Breast epithelium (tissue), 4 donors: Measurements from ENCODE around the gene DNM3. TPM values are rescaled to one million over a fixed set of nuclear protein-coding genes. Genes with fewer than 3 reads are reported as not detected.

Experiments used
- DNase-seq, 2 donors: peaks; one replicate each; pipeline ENCODE4 v3.0.0-alpha.2; 2019; ENCODE audit warnings: low spot score in 2 of 2
- H3K27ac ChIP-seq, 2 donors: fragments of 200-600 bp; sonication (generic) in 1 of 2; one replicate each; pipeline ENCODE4 v1.5.1; 2016 to 2019; ENCODE audit warnings: mild to moderate bottlenecking in 1 of 2
- H3K27me3 ChIP-seq, 2 donors: fragments of 200-600 bp; sonication (generic) in 1 of 2; one replicate each; pipeline versions ENCODE4 v1.5.1 to v1.6.0; 2017 to 2019; ENCODE audit warnings: control low read depth in 1 of 2, mild to moderate bottlenecking in 1 of 2
- H3K36me3 ChIP-seq: fragments of 200-600 bp; one replicate; pipeline ENCODE4 v1.5.1; 2019
- H3K4me1 ChIP-seq, 2 donors: fragments of 200-600 bp; sonication (generic); one replicate each; pipeline ENCODE4 v1.5.1; 2016 to 2019; ENCODE audit warnings: control low read depth in 1 of 2
- H3K4me3 ChIP-seq, 3 donors: fragments of 200-600 bp; sonication (generic); 1 replicate in 2 of 3; 2 replicates in 1 of 3; pipeline ENCODE4 v1.5.1; 2016 to 2019; ENCODE audit warnings: mild to moderate bottlenecking in 3 of 3, moderate library complexity in 2 of 3
- H3K9me3 ChIP-seq, 2 donors: fragments of 200-600 bp; sonication (generic) in 1 of 2; one replicate each; pipeline ENCODE4 v1.5.1; 2016 to 2019; ENCODE audit warnings: control low read depth in 1 of 2
- POLR2A ChIP-seq: fragments of 450-650 bp; IDR thresholded peaks from one replicate; pipeline ENCODE4 v1.6.1; 2016; ENCODE audit warnings: antibody characterized with exemption, mild to moderate bottlenecking, moderate library complexity
- POLR2AphosphoS5 ChIP-seq, 3 donors: sonication (generic); formaldehyde crosslinking; IDR thresholded peaks; one replicate each; pipeline ENCODE4 v1.6.1; 2017; ENCODE audit warnings: antibody characterized with exemption in 3 of 3
- intact Hi-C: fragments of 100-400 bp; cut with DNase I; formaldehyde crosslinking; loops from one replicate; pipeline ENCODE4 v1.15.1; 2023; ENCODE audit warnings: low total_unique reads
- total RNA-seq, 3 donors: library from RNA; depleted of rRNA; stranded (reverse); fragments of >200 nt; gene quantifications; one replicate each; pipeline ENCODE4 v1.1.0, GENCODE V29; 2016
- TF ChIP-seq, protein P1 (sequence below), 3 donors: fragments of 450-650 bp; IDR thresholded peaks; one replicate each; pipeline ENCODE4 v1.5.1; 2016 to 2017; ENCODE audit warnings: antibody characterized with exemption in 3 of 3, mild to moderate bottlenecking in 3 of 3, moderate library complexity in 3 of 3

The DNM3 gene
- total RNA-seq, 3 donors from 2014 or later, result 5.1 to 7.5 (median 6.6) TPM

DNA sequence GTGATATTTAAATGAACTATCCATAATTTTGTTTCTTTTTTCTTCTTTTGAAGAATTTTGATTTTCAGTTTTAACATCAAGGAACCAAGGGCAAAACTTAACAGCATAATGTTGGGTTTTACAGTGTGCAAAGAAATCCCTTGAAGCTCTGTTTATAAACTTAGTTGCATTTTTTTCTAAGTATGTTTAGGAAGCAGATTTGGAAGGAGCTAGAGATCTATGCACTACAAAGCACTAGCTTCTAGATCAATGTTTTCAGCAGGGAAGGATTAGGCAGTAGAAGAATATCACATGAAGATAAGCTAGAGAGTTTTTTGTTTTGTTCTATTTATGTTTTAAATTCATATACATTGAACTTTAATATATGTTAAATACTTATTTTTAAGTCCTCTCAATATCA, 328.5 kb downstream of the DNM3 start:
- intact Hi-C loops, result no loop called here
- H3K9me3 ChIP-seq, result no peaks in the 10 kb centered on the region
- no peak for TF ChIP-seq POLR2A
- TF ChIP-seq POLR2AphosphoS5 (IDR thresholded peaks at IDR 0.05), result no peak
- TF ChIP-seq, protein P1, sequence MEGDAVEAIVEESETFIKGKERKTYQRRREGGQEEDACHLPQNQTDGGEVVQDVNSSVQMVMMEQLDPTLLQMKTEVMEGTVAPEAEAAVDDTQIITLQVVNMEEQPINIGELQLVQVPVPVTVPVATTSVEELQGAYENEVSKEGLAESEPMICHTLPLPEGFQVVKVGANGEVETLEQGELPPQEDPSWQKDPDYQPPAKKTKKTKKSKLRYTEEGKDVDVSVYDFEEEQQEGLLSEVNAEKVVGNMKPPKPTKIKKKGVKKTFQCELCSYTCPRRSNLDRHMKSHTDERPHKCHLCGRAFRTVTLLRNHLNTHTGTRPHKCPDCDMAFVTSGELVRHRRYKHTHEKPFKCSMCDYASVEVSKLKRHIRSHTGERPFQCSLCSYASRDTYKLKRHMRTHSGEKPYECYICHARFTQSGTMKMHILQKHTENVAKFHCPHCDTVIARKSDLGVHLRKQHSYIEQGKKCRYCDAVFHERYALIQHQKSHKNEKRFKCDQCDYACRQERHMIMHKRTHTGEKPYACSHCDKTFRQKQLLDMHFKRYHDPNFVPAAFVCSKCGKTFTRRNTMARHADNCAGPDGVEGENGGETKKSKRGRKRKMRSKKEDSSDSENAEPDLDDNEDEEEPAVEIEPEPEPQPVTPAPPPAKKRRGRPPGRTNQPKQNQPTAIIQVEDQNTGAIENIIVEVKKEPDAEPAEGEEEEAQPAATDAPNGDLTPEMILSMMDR (IDR thresholded peaks at IDR 0.05), result no peak
- H3K4me1 ChIP-seq, result no peaks in the 10 kb centered on the region
- H3K4me3 ChIP-seq, result no peak overlapping the region
- H3K27ac ChIP-seq, result no peak overlapping the region
- H3K27me3 ChIP-seq, result no peaks in the 10 kb centered on the region
- no peak for DNase-seq
- H3K36me3 ChIP-seq, result no peaks in the 10 kb centered on the region

DNA sequence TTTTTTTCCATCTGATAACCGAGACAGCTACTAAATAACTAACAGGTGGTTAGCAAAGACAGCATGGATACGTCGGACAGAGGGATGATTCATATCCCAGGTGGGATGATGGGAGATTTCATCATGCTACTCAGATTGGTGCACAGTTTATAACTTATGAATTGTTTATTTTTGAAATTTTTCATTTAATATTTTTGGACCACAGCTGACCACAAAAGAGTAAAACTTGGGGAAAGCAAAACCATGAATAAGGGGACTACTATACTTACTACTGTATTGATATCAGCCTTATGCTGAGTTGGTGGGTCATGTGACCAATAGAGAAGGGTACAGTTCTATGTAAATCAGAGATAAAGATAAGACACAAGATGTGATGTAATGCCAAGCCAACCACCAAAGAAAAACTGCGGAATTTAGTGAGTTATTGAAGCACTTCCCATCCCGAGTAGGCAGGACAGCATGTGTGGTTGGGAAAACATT, 331.1 kb downstream of the DNM3 start:
- DNase-seq, result no peak
- Histone ChIP-seq H3K4me1 (no peaks in the 10 kb centered on the region), H3K27me3 (no peaks in the 10 kb centered on the region), H3K4me3 (no peak overlapping the region), H3K9me3 (no peaks in the 10 kb centered on the region), H3K36me3 (no peaks in the 10 kb centered on the region), H3K27ac (no peak overlapping the region)
- TF ChIP-seq, protein P1 (IDR thresholded peaks at IDR 0.05), result no peak
- no peak for TF ChIP-seq POLR2AphosphoS5 (IDR thresholded peaks at IDR 0.05)
- TF ChIP-seq POLR2A, result no peak
- intact Hi-C loops, result no loop called here

DNA sequence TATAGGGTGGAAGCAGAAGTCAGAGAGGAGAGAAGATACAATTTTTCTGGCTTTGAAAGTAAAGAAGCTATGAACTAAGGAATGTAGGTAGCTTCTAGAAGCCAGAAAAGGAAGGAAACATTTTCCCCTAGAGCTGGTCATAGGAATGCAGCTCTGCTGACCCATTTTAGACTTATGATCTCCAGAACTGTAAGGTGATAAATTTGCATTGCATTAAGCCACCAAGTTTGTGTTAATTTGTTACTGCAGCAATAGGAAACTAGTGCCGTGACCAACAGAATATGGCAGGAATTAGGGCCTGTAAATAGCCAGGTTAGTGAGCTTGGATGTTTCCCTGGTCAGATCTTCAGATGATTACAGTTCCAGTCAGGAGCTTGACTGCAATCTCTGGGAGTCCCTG, 334.9 kb downstream of the DNM3 start:
- intact Hi-C loops, result no loop called here

DNA sequence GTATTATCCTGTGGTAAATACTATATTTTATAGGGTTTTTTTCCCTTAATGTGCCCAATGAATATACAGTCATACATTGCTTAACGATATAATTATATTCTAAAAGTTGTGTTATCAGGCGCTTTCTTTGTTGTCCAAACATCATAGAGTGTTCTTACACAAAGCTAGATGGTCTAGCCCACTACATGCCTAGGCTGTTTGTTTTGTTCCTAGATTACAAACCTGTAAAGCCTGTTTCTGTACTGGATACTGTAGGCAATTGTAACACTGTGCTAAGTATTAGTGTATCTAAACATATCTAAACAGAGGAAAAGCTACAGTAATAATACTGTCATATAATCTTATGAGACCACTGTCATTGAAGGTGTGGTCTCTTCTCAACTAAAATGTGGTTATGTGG, 336.6 kb downstream of the DNM3 start:
- Histone ChIP-seq H3K27me3 (no peaks in the 10 kb centered on the region), H3K9me3 (no peaks in the 10 kb centered on the region), H3K36me3 (no peaks in the 10 kb centered on the region), H3K4me1 (no peaks in the 10 kb centered on the region), H3K4me3 (no peak overlapping the region), H3K27ac (no peak overlapping the region)
- TF ChIP-seq POLR2A (no peak), POLR2AphosphoS5 (IDR thresholded peaks at IDR 0.05) (no peak)
- TF ChIP-seq, protein P1 (IDR thresholded peaks at IDR 0.05), result no peak
- intact Hi-C loops, result no loop called here
- DNase-seq, result no peak

More for the DNA sequence above, 334.9 kb downstream of the DNM3 start:
- no peak for DNase-seq
- TF ChIP-seq, protein P1 (IDR thresholded peaks at IDR 0.05), result no peak
- TF ChIP-seq POLR2A, result no peak
- TF ChIP-seq POLR2AphosphoS5 (IDR thresholded peaks at IDR 0.05), result no peak
- no peak overlapping the region for H3K27ac ChIP-seq
- no peaks in the 10 kb centered on the region for H3K9me3 ChIP-seq
- H3K27me3 ChIP-seq, result no peaks in the 10 kb centered on the region
- H3K4me3 ChIP-seq, result no peak overlapping the region
- no peaks in the 10 kb centered on the region for H3K4me1 ChIP-seq
- no peaks in the 10 kb centered on the region for H3K36me3 ChIP-seq

DNA sequence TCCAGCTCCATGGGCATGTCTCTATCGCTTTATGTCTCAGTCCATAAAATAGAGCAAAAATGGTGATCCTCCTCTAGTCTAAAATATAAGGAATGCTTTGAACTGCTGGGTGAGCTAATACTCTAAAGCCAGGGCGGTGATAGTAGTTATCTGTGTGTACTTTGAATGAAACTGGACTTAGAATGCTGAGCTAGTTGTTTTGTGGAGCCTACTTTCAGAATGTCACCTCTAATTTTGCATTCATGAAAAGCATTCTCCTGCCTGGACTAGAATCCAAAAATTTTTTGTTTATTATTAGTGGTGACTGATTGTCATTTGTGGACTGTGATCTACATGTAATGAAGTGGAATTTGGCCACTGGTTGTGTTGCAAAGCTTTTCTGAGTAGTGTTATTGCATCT, 337.6 kb downstream of the DNM3 start:
- Histone ChIP-seq H3K36me3 (no peaks in the 10 kb centered on the region), H3K4me3 (no peak overlapping the region), H3K27ac (no peak overlapping the region), H3K4me1 (no peaks in the 10 kb centered on the region), H3K9me3 (no peaks in the 10 kb centered on the region), H3K27me3 (no peaks in the 10 kb centered on the region)
- intact Hi-C loops, result no loop called here
- no peak for DNase-seq
- no peak for TF ChIP-seq POLR2A
- TF ChIP-seq POLR2AphosphoS5 (IDR thresholded peaks at IDR 0.05), result no peak

DNA sequence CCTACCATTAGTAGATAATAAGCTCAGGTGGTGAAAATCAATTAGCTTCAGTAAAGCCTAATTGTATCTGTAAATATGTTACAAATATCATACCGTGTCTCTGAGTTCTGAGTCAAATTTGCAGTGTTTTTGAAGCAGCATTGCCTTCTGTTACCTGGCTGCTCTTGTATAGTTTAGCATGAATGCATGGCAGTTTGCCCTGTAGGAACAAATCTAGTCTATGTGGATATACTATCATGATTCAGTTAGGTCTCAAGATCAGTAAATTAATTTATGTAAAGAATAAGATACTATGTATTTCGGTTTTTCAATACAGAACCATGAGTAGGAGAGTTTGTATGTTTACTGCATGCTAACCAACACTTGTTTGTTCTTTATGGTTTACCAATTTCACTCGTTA, 338.6 kb downstream of the DNM3 start:
- TF ChIP-seq POLR2A (no peak), POLR2AphosphoS5 (IDR thresholded peaks at IDR 0.05) (no peak)
- TF ChIP-seq, protein P1 (IDR thresholded peaks at IDR 0.05), result no peak
- no peak for DNase-seq
- Histone ChIP-seq H3K4me1 (no peaks in the 10 kb centered on the region), H3K9me3 (no peaks in the 10 kb centered on the region), H3K27ac (no peak overlapping the region), H3K4me3 (no peak overlapping the region), H3K27me3 (no peaks in the 10 kb centered on the region), H3K36me3 (no peaks in the 10 kb centered on the region)
- intact Hi-C loops, result no loop called here
